GM12878 (cell line): ENCODE measurements around the gene ATP13A1. TPM values are rescaled to one million over a fixed set of nuclear protein-coding genes. Genes with fewer than 3 reads are reported as not detected.

Source experiments
- ATAC-seq: fragments of 200-7000 bp; cut with Tn5 transposase; 3 replicates; pipeline ENCODE4 v1.9.1; 2020; ENCODE audit warnings: mild to moderate bottlenecking, moderate library complexity
- BruUV-seq: library from RNA; stranded (reverse); fragments of 400-500 nt; replicated peaks from 2 replicates; lab custom pipeline; 2021; lab: Mats Ljungman, UMichigan
- CTCF ChIA-PET: fragments of 300-600 bp; sonication (Branson Sonifier 250); formaldehyde crosslinking; extraction: SDS; loops from one replicate; lab custom pipeline; 2021; ENCODE audit warnings: inconsistent platforms; lab: Yijun Ruan, JAX
- POLR2A ChIA-PET: fragments of 350-600 bp; formaldehyde crosslinking; extraction: SDS; loops from one replicate; lab custom pipeline; 2021; ENCODE audit warnings: inconsistent platforms; lab: Charles Lee
- RAD21 ChIA-PET: fragments of 300-600 bp; sonication (Branson Sonifier 250); formaldehyde crosslinking; loops from one replicate; lab custom pipeline; 2023; ENCODE audit warnings: antibody characterized with exemption; ENCODE audit not compliant: unreplicated experiment; lab: Charles Lee
- SMC1A ChIA-PET: fragments of 300-600 bp; sonication (Branson Sonifier 250); formaldehyde crosslinking; loops from one replicate; lab custom pipeline; 2023; ENCODE audit not compliant: unreplicated experiment, uncharacterized antibody; lab: Charles Lee
- DNase-seq: peaks from one replicate; pipeline ENCODE4 v3.0.0-alpha.2; 2011; ENCODE audit warnings: low read depth, low spot score
- FAIRE-seq: peaks from 3 replicates; lab custom pipeline; 2011; peaks lifted over from hg19 to GRCh38; lab: Jason Lieb, UNC
- H2AFZ ChIP-seq: 2 replicates; pipeline ENCODE4 v1.6.0; 2011; ENCODE audit warnings: low read depth, low read length, control low read depth; ENCODE audit not compliant: control insufficient read depth
- H3K27ac ChIP-seq: 2 replicates; pipeline ENCODE4 v1.5.1; 2011; ENCODE audit warnings: control low read depth; ENCODE audit not compliant: control insufficient read depth, insufficient read depth
- H3K27me3 ChIP-seq, 2 experiments: replicated peaks in 1 of 2; 2 replicates each; pipeline versions ENCODE4 v1.6.0 to v1.6.1; 2011; ENCODE audit warnings: low read length in 1 of 2; ENCODE audit not compliant: control insufficient read depth in 2 of 2, insufficient read depth in 2 of 2
- H3K36me3 ChIP-seq, 2 experiments: 2 replicates each; pipeline ENCODE4 v1.5.1; 2011; ENCODE audit warnings: low read length in 1 of 2; ENCODE audit not compliant: control insufficient read depth in 2 of 2, insufficient read depth in 2 of 2
- H3K4me1 ChIP-seq: 2 replicates; pipeline ENCODE4 v1.6.1; 2011; ENCODE audit warnings: mild to moderate bottlenecking, low read length, moderate library complexity, mixed read lengths; ENCODE audit not compliant: control insufficient read depth, insufficient read depth
- H3K4me2 ChIP-seq: 2 replicates; pipeline ENCODE4 v1.6.0; 2011; ENCODE audit warnings: control low read depth; ENCODE audit not compliant: control insufficient read depth, insufficient read depth
- H3K4me3 ChIP-seq: fragments of 200-600 bp; sonication (generic); 2 replicates; pipeline ENCODE4 v1.5.1; 2016
- H3K79me2 ChIP-seq: 2 replicates; pipeline ENCODE4 v1.6.0; 2011; ENCODE audit warnings: low read length; ENCODE audit not compliant: control insufficient read depth, insufficient read depth
- H3K9ac ChIP-seq: 2 replicates; pipeline ENCODE4 v1.8.0; 2011; ENCODE audit warnings: low read length, control low read depth, mixed read lengths; ENCODE audit not compliant: control insufficient read depth, insufficient read depth
- H3K9me3 ChIP-seq: replicated peaks from 3 replicates; pipeline ENCODE4 v1.5.1; 2011; ENCODE audit warnings: mild to moderate bottlenecking, low read length; ENCODE audit not compliant: control insufficient read depth, insufficient read depth
- H4K20me1 ChIP-seq: 2 replicates; pipeline ENCODE4 v1.6.0; 2011; ENCODE audit not compliant: control insufficient read depth, insufficient read depth
- BACH1 ChIP-seq: fragments of 450-650 bp; IDR thresholded peaks from 2 replicates; pipeline ENCODE4 v1.6.1; 2017; ENCODE audit warnings: mild to moderate bottlenecking, borderline replicate concordance
- CBX3 ChIP-seq: fragments of 200-600 bp; sonication (generic); IDR thresholded peaks from 2 replicates; pipeline ENCODE4 v1.6.1; 2016; ENCODE audit warnings: low read depth, borderline replicate concordance
- CREM ChIP-seq: IDR thresholded peaks from 2 replicates; pipeline ENCODE4 v1.6.1; 2014; ENCODE audit warnings: antibody characterized with exemption, low read depth
- GATAD2B ChIP-seq: fragments of 450-650 bp; conservative IDR thresholded peaks from 2 replicates; pipeline ENCODE4 v1.6.1; 2017; ENCODE audit warnings: low read depth, mild to moderate bottlenecking, moderate library complexity
- HCFC1 ChIP-seq: fragments of 150-350 bp; IDR thresholded peaks from 2 replicates; pipeline ENCODE4 v1.6.1; 2014; ENCODE audit warnings: low read length
- IRF3 ChIP-seq: fragments of 450-650 bp; IDR thresholded peaks from 2 replicates; pipeline ENCODE4 v1.6.1; 2014; ENCODE audit warnings: mild to moderate bottlenecking
- MEF2B ChIP-seq: fragments of 450-650 bp; IDR thresholded peaks from 2 replicates; pipeline ENCODE4 v1.6.1; 2018; ENCODE audit warnings: mild to moderate bottlenecking, moderate library complexity; ENCODE audit not compliant: partially characterized antibody, poor library complexity, severe bottlenecking
- MYC ChIP-seq: IDR thresholded peaks from 2 replicates; pipeline ENCODE4 v1.6.1; 2011; ENCODE audit warnings: mild to moderate bottlenecking, low read length, moderate library complexity, inconsistent platforms; ENCODE audit not compliant: insufficient read depth, insufficient replicate concordance, insufficient read length, severe bottlenecking
- SIX5 ChIP-seq: IDR thresholded peaks from 2 replicates; pipeline ENCODE4 v1.6.1; 2011; ENCODE audit warnings: mild to moderate bottlenecking, low read depth, low read length, moderate library complexity; ENCODE audit not compliant: severe bottlenecking
- SMAD1 ChIP-seq: fragments of 450-650 bp; IDR thresholded peaks from 2 replicates; pipeline ENCODE4 v1.6.1; 2018; ENCODE audit warnings: mild to moderate bottlenecking, low read depth; ENCODE audit not compliant: partially characterized antibody
- SMC3 ChIP-seq: IDR thresholded peaks from 2 replicates; pipeline ENCODE4 v1.6.1; 2011; ENCODE audit warnings: low read length, improper control_type of control experiment, borderline replicate concordance
- WGBS: methylation state at CpG from one replicate; pipeline ENCODE4 v1.1.6; 2016; ENCODE audit warnings: low lambda C conversion rate; ENCODE audit not compliant: insufficient replicate concordance, insufficient coverage; ENCODE audit errors: missing lambda C conversion rate; 5-methylcytosine and 5-hydroxymethylcytosine counted together
- in situ Hi-C: fragments of 300-500 bp; cut with MboI; formaldehyde crosslinking; loops from 9 replicates; pipeline ENCODE4 v1.14.3; 2018; ENCODE audit warnings: mixed read lengths
- intact Hi-C: fragments of 100-400 bp; cut with micrococcal nuclease; formaldehyde crosslinking; loops from one replicate; pipeline ENCODE4 v1.14.2; 2022; ENCODE audit not compliant: unreplicated experiment
- polyA plus RNA-seq, 11 experiments: library from polyadenylated mRNA; depleted of rRNA in 4 of 11; unstranded in 6 of 11; stranded (reverse) in 5 of 11; fragments of >200 nt; fragmentation: Nextera tagmentation in 4 of 11; fragmentation: Illumina TruSeq in 1 of 11; extraction: Ambion mirVana in 4 of 11; extraction: Trizol in 1 of 11; gene quantifications; 1 replicate in 1 of 11; 2 replicates in 10 of 11; pipeline versions ENCODE4 v1.2.1 to v1.2.3, GENCODE V29; 2011 to 2016; ENCODE audit warnings: inconsistent platforms in 2 of 11, missing spikeins in 2 of 11, low read depth in 1 of 11
- total RNA-seq, 4 experiments: library from RNA; depleted of rRNA in 3 of 4; stranded (reverse); fragments of >200 nt in 3 of 4; fragmentation: Illumina TruSeq in 1 of 4; extraction: Trizol in 1 of 4; gene quantifications; 2 replicates each; pipeline versions ENCODE4 v1.2.1 to v1.2.3, GENCODE V29; 2013 to 2021
- TF ChIP-seq, protein P1 (sequence below): IDR thresholded peaks from 2 replicates; pipeline ENCODE4 v1.6.1; 2012; ENCODE audit warnings: low read depth, low read length, improper control_type of control experiment
- TF ChIP-seq, protein P2 (sequence below): IDR thresholded peaks from 2 replicates; pipeline ENCODE4 v1.6.1; 2011; ENCODE audit warnings: low read depth, low read length, improper control_type of control experiment, borderline replicate concordance
- TF ChIP-seq, protein P3 (sequence below): IDR thresholded peaks from 2 replicates; pipeline ENCODE4 v1.6.1; 2012; ENCODE audit warnings: low read depth, low read length, improper control_type of control experiment
- TF ChIP-seq, protein P4 (sequence below): IDR thresholded peaks from 2 replicates; pipeline ENCODE4 v1.6.1; 2012; ENCODE audit warnings: mild to moderate bottlenecking, low read depth, low read length

ATP13A1 gene
- total and polyA plus RNA-seq, 10 of the 15 experiments (the other 5 are each of a cell fraction or from before 2014, with no cell fraction given), result 0.37 to 91.0 (median 29.8) TPM

DNA sequence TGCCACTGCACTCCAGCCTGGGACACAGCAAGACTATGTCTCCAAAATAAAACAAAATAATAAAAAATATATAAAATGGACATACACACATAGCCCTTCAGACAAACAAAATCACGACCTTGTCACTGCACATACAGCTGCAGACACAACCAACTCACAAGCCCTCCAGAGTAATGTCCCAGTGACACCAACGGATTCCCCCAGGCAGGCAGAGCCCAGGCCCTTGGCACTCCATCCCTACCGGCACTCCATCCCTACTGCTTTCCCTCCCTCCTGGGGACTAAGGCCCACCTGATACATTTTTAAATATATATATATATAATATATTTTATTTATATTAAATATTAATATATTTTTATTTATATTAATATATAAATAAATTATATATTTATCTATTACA is 23.6 kb upstream of the ATP13A1 start:
- H3K36me3 ChIP-seq, result no peaks in the 10 kb centered on the region
- CTCF ChIA-PET, result no interaction called here

More for the DNA sequence above, 23.6 kb upstream of the ATP13A1 start:
- ATAC-seq (no peak), DNase-seq (no peak), FAIRE-seq (no peak)
- TF ChIP-seq MEF2B, result no peak
- no peak for TF ChIP-seq HCFC1
- no peak for TF ChIP-seq IRF3
- TF ChIP-seq, protein P1, sequence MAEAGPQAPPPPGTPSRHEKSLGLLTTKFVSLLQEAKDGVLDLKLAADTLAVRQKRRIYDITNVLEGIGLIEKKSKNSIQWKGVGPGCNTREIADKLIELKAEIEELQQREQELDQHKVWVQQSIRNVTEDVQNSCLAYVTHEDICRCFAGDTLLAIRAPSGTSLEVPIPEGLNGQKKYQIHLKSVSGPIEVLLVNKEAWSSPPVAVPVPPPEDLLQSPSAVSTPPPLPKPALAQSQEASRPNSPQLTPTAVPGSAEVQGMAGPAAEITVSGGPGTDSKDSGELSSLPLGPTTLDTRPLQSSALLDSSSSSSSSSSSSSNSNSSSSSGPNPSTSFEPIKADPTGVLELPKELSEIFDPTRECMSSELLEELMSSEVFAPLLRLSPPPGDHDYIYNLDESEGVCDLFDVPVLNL, result no peak
- no peak for TF ChIP-seq SMAD1
- TF ChIP-seq, protein P2, sequence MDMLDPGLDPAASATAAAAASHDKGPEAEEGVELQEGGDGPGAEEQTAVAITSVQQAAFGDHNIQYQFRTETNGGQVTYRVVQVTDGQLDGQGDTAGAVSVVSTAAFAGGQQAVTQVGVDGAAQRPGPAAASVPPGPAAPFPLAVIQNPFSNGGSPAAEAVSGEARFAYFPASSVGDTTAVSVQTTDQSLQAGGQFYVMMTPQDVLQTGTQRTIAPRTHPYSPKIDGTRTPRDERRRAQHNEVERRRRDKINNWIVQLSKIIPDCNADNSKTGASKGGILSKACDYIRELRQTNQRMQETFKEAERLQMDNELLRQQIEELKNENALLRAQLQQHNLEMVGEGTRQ, result no peak
- TF ChIP-seq BACH1, result no peak
- TF ChIP-seq, protein P3, sequence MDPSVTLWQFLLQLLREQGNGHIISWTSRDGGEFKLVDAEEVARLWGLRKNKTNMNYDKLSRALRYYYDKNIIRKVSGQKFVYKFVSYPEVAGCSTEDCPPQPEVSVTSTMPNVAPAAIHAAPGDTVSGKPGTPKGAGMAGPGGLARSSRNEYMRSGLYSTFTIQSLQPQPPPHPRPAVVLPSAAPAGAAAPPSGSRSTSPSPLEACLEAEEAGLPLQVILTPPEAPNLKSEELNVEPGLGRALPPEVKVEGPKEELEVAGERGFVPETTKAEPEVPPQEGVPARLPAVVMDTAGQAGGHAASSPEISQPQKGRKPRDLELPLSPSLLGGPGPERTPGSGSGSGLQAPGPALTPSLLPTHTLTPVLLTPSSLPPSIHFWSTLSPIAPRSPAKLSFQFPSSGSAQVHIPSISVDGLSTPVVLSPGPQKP, result no peak
- no peak for TF ChIP-seq CBX3
- no peak for TF ChIP-seq SMC3
- TF ChIP-seq MYC, result no peak
- TF ChIP-seq GATAD2B, result no peak
- TF ChIP-seq CREM, result no peak
- TF ChIP-seq, protein P4, sequence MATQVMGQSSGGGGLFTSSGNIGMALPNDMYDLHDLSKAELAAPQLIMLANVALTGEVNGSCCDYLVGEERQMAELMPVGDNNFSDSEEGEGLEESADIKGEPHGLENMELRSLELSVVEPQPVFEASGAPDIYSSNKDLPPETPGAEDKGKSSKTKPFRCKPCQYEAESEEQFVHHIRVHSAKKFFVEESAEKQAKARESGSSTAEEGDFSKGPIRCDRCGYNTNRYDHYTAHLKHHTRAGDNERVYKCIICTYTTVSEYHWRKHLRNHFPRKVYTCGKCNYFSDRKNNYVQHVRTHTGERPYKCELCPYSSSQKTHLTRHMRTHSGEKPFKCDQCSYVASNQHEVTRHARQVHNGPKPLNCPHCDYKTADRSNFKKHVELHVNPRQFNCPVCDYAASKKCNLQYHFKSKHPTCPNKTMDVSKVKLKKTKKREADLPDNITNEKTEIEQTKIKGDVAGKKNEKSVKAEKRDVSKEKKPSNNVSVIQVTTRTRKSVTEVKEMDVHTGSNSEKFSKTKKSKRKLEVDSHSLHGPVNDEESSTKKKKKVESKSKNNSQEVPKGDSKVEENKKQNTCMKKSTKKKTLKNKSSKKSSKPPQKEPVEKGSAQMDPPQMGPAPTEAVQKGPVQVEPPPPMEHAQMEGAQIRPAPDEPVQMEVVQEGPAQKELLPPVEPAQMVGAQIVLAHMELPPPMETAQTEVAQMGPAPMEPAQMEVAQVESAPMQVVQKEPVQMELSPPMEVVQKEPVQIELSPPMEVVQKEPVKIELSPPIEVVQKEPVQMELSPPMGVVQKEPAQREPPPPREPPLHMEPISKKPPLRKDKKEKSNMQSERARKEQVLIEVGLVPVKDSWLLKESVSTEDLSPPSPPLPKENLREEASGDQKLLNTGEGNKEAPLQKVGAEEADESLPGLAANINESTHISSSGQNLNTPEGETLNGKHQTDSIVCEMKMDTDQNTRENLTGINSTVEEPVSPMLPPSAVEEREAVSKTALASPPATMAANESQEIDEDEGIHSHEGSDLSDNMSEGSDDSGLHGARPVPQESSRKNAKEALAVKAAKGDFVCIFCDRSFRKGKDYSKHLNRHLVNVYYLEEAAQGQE, result no peak
- no peak for TF ChIP-seq SIX5
- H3K27me3 ChIP-seq, result no peaks in the 10 kb centered on the region
- H3K4me1 ChIP-seq, result no peaks in the 10 kb centered on the region
- H3K9ac ChIP-seq, result no peak overlapping the region
- ChIA-PET RAD21 (no interaction called here), SMC1A (no interaction called here), POLR2A (no interaction called here)
- 99% methylated on average over 3 of the region's 3 CpGs for WGBS
- no peaks in the 10 kb centered on the region for H3K79me2 ChIP-seq
- peaks cover 5% of the 10 kb centered on the region for H3K9me3 ChIP-seq
- H3K27ac ChIP-seq, result no peak overlapping the region
- intact Hi-C loops, result no loop called here
- no peak overlapping the region for H3K4me2 ChIP-seq
- H2AFZ ChIP-seq, result no peak overlapping the region
- no TSS peak for BruUV-seq
- in situ Hi-C loops, result no loop called here
- H3K4me3 ChIP-seq, result no peak overlapping the region
- no peaks in the 10 kb centered on the region for H4K20me1 ChIP-seq
